HG03571 (cell line): ENCODE measurements around the gene PRTN3.
"Not testable (repeated sequence)": the region's sequence is repeated elsewhere in the genome, so short reads cannot be mapped to it uniquely, and the experiment has no call there.

Source experiments
- ATAC-seq: cut with Tn5 transposase; IDR thresholded peaks from one replicate; pipeline ENCODE4 v1.9.1; 2021; ENCODE audit not compliant: unreplicated experiment

PRTN3 gene

GRCh38 chr19:877992-878660, 37.3 kb downstream of the PRTN3 start:
- not testable (repeated sequence) for ATAC-seq

GRCh38 chr19:878751-879561, 38.2 kb downstream of the PRTN3 start:
- ATAC-seq = not testable (repeated sequence)

- ATAC-seq = no peak
Observed at GRCh38 chr19:879711-880438, 39.1 kb downstream of the PRTN3 start.

GRCh38 chr19:881385-882071, 40.7 kb downstream of the PRTN3 start:
- ATAC-seq = no peak

GRCh38 chr19:882871-883497, 42.2 kb downstream of the PRTN3 start:
- ATAC-seq = no peak

GRCh38 chr19:883661-884211, 42.9 kb downstream of the PRTN3 start:
- ATAC-seq = no peak

- ATAC-seq = no peak
Observed at GRCh38 chr19:884420-885211, 43.8 kb downstream of the PRTN3 start.

GRCh38 chr19:885536-886224, 44.9 kb downstream of the PRTN3 start:
- no peak for ATAC-seq

- no peak for ATAC-seq
Observed at GRCh38 chr19:887072-887471, 46.3 kb downstream of the PRTN3 start.

GRCh38 chr19:887599-887998, 46.8 kb downstream of the PRTN3 start:
- ATAC-seq = no peak

GRCh38 chr19:888581-889385, 48.0 kb downstream of the PRTN3 start:
- ATAC-seq = no peak

GRCh38 chr19:889662-890295, 49.0 kb downstream of the PRTN3 start:
- no peak for ATAC-seq

GRCh38 chr19:890831-891230, 50.0 kb downstream of the PRTN3 start:
- no peak for ATAC-seq

GRCh38 chr19:891421-892200, 50.8 kb downstream of the PRTN3 start:
- not testable (repeated sequence) for ATAC-seq

- ATAC-seq = no peak
Observed at GRCh38 chr19:892243-892893, 51.6 kb downstream of the PRTN3 start.

GRCh38 chr19:892894-893689, 52.3 kb downstream of the PRTN3 start, which contains the start of the genes MED16 and RNU6-9:
MED16 (minus strand) TSS chr19:893187; CDS start chr19:891131, 2,056 bp downstream.
RNU6-9 (plus strand) TSS chr19:893484.
- ATAC-seq = peak; percentile 66
